HG03575 (cell line): ENCODE measurements around the gene ZFYVE28.
"Not testable (repeated sequence)": the region's sequence is repeated elsewhere in the genome, so short reads cannot be mapped to it uniquely, and the experiment has no call there.

Experiments
- ATAC-seq: cut with Tn5 transposase; IDR thresholded peaks from one replicate; pipeline ENCODE4 v1.9.1; 2021; ENCODE audit not compliant: unreplicated experiment, insufficient number of reproducible peaks, low FRiP score; ENCODE audit errors: extremely low read depth

ZFYVE28 gene

DNA sequence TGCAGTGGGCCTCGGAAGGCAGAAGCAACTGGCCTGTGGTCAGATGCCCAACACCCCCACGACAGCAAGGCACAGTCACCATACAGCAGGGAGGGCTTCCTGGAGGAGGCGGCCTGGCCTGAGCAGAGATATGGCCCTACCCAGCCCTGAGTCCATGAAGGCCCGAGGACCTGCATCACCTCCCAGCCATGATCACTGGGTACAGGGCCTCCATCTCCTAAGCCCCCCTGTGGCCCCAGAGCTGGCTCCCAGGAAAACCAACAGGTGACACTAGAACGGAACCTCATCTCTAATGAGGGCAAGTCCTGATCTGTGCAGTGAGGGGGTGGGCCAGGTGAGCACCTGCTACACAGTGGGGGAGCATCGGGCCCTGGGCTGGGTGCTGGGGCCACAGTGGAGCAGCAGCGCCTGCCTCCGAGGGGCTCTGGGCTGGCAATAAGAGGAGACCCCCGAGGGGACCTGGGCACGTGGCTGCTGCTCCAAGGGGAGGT is 130.3 kb downstream of the ZFYVE28 start:
- ATAC-seq, result no peak

DNA sequence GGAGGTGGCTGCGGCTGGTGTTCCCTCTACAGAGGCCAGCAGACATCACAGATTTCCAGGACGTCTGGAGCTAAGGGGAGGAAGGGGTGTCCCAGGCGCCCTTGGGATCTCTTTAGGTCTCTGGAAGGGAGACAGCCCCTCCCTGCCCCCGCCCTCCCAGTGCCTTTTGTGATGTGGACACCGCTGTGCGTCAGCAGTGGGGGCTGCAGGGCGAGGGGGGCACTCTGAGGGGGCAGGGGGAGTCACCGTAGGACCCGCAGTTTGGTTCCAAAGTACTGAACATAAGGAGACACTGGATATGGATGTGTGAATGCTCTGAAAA is 130.9 kb downstream of the ZFYVE28 start:
- ATAC-seq, result no peak

DNA sequence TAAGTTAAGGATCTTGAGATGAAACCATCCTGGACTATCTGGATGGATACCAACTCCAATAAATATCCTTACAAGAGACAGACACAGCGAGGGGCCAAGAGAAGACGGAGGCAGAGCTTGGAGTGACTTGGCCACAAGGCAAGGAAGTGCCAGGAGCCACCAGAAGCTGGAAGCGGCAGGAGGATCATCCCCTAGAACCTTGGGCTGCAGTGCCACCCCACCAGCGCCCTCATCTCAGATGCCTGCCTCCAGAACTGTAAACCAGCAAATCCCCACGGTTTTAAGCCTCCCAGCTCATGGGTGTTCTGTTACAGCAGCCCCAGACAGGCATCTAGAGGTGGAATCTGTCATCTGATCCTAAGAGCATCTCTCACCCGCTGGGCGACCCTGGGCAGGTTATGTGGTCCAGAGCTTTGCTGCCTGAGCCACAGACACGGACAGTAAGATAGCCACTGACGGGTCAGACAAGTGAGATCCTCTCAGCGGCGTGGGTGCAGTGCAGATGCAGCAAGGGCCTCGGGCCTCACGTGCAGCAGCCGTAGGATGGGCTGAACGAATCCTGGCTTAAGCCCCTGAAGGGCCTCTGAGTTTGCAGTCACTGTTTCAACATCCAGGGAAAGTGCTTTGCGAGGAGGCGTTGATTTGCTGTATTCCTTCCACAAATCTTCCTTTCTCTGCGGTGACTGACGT is 131.4 kb downstream of the ZFYVE28 start:
- ATAC-seq, result no peak

DNA sequence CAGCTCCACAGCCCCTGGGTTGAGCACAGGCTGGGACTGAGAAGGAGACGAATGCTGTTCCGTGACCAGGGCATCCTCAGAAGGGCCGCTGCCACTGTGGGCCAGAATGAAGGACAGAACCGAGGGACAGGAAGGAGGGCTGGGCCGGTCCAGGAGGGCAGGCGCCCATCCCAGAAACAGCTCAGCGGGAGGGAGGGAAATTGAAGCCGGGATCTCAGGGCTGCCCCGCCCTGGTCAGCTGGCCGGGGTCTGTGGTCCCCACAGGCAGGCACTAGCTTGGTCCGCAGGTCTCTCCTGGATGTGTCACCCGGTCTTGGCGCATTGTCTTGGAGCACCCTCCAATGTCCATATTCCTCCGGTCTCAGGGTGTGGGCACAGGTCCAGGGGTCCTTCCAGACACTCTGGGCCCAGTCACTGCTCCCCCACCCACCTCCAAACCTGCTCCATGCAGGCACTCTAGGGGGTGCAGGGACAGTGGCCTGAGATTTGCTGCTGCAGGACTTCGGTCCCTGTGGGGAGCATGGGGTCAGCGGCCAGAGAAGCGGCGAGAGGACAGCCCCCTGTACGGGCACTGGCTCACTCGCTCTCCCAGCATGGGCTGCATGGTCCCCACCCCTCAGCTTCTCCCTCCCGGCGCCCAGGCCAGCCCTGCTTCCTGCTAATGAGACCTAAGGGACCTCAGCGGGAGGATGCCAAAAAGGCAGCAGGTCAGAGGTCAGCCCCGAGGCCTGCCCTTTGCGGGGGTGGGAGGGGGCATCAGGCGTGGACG is 132.6 kb downstream of the ZFYVE28 start:
- ATAC-seq, result no peak

DNA sequence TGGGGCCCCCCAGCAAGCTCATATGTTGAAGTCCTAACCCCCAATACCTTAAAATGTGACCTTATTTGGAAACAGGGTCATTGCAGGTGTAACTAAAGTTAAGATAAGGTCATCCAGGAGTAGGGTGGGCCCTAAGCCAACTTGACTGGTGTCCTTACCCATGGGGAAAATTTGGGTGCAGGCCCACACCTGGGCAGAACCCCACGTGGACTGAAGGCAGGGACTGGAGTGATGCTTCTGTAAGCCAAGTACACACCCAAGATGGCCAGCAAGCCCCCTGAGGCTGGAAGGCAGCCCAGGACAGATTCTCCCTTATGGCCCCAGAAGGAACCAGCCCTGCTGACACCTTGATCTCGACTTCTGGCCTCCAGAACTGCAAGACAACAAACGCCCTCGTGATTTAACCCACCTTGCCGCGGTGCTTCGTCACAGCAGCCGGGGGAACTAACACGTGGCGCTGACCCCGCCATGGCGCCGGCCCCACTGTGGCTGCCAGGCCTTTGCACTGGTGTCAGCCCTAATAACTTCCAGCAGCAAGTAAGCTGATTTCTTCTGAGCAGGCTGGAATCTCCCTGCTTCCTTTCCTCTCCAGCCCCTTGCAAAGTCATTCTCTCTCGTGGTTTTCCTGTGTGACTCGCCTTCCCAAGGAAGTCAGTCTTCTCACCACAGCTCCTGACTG is 133.4 kb downstream of the ZFYVE28 start:
- ATAC-seq, result no peak

DNA sequence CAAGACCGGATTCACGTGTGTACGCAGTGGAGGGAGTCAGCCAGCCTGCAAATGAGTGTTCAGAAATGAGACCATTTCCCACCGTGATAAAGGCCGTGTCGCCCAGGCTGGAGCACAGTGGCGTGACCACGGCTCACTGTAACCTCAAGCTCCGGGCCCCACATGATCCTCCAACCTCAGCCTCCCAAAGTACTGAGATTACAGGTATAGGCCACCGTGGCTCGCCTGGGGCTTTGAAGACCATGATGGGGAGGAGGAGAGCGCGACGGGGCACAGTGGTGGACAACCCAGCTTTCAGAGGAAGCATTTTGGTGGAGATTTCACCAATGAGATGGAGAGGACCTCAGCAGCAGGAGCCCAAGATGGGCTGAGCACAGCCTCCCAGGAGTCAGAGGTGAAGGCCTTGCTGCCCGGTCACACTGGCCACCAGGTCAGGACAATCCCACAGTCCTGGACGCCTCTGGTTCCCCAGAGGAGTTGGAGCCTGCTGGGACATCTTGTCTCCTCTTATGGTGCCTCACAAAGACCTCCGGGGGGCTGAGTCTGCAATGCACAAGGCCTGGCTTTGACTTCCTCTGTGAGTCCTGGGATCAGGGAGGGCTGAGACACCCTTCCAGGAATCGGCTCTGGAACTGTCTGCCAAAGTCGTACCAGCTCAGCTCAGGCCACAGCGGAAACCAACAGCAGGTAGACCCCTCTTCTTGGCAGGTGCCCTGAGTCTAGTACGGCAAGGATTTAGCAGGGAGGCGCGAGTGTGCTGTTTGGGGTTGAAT is 134.1 kb downstream of the ZFYVE28 start:
- no peak for ATAC-seq

DNA sequence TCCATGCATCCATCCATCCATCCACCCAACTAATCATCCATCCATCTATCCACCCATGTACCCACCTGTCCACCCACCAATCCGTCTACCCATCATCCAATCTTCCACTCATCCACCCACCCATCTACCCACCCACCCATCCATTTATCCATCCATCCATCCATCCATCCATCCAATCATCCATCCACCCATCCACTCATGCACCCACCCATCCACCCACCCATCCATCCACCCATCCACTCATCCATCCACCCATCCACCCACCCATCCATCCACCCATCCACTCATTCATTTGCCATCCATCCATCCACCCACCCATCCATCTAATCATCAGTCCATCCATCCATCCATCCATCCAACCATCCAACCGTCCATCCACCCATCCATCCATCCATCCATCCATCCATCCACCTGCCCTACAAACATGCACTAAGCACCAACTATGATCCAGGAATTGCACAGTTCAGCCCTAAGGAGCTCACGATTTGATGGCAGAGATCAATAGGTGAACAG is 135.2 kb downstream of the ZFYVE28 start:
- ATAC-seq, result no peak

DNA sequence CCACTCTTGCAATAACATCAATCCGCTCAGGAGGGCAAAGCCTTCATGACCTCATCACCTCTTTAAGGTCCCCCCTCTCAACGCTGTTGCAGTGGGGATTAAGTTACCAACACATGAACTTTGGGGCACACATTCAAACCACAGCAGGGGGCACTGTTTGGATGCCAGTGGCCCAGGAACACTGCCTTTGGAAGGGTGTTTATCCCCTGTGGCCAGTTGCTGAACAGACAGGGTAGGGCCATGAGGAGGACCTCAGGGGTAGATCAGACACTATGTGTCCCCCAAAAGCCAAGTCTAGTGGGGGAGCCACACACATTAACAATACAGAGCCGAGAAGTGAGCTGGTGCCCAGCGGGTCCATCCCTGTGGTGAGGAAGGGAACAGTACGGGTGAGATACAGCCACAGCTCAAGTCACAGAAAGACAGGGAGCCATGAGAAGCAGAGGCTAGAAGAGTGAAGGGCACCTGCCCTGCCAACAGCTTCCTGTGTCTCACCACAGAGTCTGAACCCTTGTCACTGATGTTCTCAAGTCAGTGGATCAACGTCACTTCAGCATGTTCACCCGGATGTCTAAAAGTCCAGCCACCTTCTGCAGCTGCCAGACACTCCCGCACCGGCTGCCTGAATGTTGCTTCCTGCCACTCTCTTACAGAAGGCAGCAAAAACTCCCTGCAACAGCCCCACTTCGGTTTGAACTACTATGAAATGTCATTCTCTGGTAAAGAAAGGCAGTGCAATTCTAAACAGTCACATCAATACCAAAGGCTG is 136.7 kb downstream of the ZFYVE28 start:
- ATAC-seq, result no peak

DNA sequence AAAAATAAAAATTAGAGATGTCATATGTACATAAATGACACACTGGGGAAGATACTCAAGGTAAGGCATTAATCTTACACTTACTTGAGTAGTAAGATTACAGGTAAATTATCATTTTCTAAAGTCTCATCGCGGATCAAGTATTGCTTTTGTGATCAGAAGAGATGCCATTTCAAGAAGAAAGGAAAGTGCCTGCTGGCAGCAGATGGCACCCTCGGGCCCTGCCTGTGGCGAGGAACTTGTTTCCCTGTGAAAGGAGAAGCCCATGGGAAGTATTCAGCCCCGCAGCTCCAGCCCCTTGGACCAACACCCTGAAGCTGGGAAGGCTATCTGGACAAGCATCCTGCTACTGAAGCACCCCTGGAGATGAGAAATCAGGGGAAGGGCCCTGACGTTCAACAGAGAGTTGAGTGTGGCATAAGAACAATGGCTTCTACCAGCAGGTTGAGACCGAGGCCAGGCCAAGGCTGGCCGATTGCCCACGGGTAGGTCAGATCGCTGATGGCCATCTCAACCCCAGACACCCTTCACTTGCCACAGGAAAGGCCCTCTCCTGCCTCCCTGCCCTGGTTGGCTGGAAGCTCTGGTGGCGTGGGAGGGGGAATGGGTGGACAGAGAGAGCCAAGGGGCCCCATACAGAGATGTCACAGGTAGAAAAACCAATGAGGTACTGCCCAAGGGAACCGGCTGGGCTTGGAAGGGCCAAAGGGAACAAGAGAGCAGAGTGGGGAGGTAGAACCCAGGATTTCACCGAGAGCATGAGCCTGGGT is 137.7 kb downstream of the ZFYVE28 start:
- no peak for ATAC-seq

DNA sequence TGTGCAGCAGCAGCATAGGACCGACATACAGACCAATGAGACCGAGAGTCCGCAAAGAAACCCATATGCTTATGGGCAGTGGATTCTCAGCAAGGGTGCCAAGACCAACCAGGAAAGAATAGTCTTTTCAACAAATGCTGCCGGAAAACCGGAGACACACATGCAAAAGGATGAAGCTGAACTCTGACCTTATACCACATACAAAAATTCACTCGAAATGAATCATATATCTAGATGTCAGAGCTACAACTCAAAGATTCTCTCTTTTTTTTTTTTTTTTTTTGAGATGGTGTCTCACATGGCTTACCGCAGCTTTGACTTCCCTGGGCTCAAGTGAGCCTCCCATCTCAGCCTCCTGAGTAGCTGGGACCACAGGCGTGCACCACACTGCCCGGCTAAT is 140.5 kb downstream of the ZFYVE28 start:
- no peak for ATAC-seq

DNA sequence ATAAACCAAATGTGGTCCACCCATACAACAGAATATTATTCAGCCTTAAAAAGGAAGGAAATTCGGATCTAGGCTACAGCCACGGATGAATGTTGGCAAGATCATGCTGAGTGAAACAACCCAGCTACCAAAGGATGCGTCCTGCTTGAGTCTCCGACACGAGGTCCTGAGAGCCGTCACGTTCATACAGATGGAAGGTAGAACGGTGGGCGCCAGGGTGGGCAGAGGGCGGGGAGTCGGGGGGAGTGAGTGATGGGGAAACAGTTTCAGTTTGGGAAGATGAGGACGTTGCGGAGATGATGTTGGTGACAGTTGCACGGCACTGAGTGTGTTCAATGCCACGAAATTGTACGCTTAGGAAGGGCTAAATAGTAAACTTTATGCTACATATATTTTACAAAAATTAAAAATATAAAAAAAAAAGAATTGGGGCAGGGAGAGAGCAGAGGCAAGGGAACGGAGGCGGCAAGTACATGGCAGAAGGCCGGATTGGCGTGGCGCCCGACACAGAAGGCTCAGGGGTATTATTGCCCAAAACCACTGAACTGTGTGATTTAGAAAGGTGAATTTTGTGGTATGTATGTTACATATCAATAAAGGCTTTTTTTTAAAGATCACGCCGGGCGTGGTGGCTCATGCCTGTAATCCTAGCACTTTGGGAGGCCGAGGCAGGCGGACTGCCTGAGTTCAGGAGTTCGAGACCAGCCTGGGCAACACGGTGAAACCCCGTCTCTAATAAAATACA is 141.7 kb downstream of the ZFYVE28 start:
- ATAC-seq, result no peak

DNA sequence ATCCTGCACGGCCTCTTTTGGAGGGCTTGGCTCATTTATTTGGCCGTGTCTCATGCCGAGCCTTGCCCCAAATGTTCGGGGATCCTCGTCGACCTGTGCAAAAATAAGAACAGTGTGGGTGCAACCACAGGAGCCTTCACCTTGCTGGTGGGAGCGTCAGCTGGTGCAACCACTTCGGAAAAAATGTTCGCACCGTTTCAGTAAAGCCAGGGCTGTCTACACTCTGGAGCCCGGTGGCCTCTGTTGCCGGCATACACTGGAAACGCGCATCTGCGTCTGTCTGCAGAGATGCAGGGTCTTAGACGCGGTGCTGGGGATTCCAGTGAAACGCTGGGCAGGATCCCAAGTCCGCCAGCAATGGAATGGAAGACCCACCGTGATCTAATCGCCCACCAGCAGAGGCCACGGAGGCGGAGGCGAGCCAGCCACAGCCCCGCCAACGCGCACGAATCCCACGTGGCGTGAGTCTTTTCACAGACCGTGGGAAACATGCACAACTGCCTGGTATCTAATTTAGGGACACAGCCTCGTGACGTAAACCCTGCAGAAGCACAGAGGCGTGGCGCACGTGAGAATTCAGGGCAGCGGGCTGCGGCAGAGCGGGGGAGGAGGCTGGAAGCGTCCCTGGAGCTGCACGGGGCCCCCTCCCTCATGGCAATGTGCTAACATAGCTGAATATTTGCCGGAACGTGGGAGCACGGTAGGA is 142.7 kb downstream of the ZFYVE28 start:
- ATAC-seq, result no peak

DNA sequence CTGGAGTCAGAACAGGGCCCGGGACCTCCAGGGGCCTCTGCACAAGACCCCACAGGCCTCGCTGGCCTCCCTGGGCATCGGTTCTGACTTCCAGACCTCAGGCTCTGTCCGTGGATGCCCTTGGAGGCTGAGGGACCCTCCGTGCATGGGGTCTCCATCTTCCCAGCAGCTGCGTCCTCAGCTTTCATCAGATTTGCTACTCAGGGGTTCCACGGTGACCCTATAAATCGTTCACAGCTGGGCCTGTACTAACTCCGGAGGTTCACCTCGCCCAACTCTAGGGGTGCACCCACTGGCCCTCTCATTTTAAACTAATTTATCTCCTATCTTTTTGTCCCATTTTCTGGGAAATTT is 143.4 kb downstream of the ZFYVE28 start:
- ATAC-seq, result not testable (repeated sequence)

DNA sequence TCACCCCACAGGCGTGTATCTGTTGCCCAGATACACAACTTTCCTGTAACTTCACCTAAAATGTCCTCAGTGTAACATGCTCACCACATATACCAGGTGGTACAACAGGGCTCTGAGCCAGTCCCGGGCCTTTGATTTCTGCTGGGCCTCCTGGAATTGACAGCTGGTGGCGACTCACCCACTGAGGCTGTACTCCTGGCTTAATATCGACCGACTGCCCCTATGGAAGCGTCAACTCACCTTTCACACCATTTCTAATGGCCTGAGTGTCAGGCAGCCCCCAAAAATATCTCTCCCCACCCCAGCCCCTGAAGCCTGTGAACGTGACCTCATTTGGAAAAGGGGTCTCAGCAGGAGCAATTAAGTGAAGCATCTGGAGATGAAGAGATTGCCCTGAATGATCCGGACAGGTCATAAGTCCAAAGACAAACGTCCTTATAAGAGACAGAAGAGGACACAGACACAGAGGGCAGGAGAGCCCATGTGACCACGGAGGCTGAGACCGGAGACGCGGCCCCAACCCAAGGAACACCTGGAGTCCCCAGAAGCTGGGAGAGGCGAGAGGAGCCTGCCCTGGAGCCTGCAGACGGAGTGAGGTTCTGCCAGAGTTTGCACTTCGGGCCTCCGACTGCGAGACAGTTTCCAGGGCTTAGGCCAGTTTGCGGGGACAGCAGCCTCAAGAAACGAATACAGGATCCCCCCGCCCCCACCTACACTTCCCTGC is 144.0 kb downstream of the ZFYVE28 start:
- ATAC-seq, result no peak

DNA sequence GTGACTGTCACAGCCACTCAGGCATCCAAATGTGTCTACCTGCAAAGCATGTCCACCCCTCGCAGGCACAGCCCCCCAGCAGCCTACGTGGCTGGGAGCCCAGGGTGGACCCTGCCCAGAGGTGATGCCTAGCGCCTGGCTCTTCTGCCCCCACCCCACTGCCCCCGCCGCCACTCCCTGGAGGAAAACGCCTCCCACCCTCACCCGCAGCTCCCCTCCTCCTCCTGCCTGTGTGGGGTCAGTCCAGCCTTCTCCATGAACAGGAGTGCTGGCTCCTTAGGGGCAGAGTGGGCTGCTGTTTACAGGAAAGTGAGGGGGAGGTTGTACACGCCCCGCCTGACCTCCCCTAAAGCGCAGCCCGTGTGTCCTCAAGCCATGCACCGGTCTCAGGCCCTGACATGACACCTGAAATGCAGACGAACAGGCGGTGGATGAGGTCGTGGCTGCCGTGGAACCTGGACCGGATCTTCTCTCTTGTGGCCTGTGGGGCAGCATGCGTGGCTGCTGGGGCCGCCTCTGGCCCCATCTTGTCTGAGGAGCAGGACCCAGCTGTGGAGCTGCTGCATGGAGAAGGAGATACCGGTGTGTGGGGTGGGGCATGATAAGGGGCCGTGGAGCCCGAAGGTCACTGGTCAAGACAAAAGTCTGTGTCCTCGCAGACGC is 144.7 kb downstream of the ZFYVE28 start:
- ATAC-seq, result no peak

DNA sequence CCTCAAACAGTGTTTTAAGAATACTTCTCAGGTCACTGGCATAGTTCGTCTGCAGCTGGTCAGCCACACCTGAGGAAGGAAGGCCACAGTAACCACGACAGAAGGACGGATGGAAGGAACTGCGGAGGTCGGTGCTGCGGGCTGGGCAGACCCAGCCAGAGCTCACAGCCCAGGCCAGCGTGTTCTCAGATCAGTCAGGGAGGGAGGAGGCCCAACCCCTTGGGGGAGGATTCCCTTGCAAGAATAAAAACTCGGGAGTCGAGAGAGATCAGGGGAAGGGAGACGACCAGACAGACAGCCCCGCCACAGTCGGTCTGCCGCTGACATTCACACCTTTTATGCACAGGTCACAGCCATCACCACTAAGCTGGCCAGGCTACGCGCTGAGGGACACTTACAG is 145.2 kb downstream of the ZFYVE28 start:
- ATAC-seq, result no peak
